Suprapubic skin (tissue), 4 donors: ENCODE measurements around the gene TMEM181. TPM values are rescaled to one million over a fixed set of nuclear protein-coding genes. Genes with fewer than 3 reads are reported as not detected.
"Not testable (repeated sequence)": the region's sequence is repeated elsewhere in the genome, so short reads cannot be mapped to it uniquely, and the experiment has no call there.

Source experiments
- DNase-seq, 2 donors: peaks; one replicate each; pipeline ENCODE4 v3.0.0-alpha.2; 2019; ENCODE audit warnings: low spot score in 2 of 2
- H3K27ac ChIP-seq: fragments of 200-600 bp; sonication (generic); one replicate; pipeline ENCODE4 v1.5.1; 2019
- H3K27me3 ChIP-seq: fragments of 200-600 bp; sonication (generic); one replicate; pipeline ENCODE4 v1.5.1; 2019
- H3K36me3 ChIP-seq: fragments of 200-600 bp; sonication (generic); one replicate; pipeline ENCODE4 v1.5.1; 2019
- H3K4me1 ChIP-seq: fragments of 200-600 bp; sonication (generic); one replicate; pipeline ENCODE4 v1.5.1; 2019
- H3K4me3 ChIP-seq: fragments of 200-600 bp; sonication (generic); one replicate; pipeline ENCODE4 v1.5.1; 2019; ENCODE audit warnings: mild to moderate bottlenecking
- H3K9me3 ChIP-seq: fragments of 200-600 bp; sonication (generic); one replicate; pipeline ENCODE4 v1.5.1; 2019
- EP300 ChIP-seq: sonication (generic); formaldehyde crosslinking; IDR thresholded peaks from one replicate; pipeline ENCODE4 v1.6.1; 2017; ENCODE audit warnings: antibody characterized with exemption
- POLR2A ChIP-seq, 2 donors: fragments of 450-650 bp; IDR thresholded peaks; one replicate each; pipeline ENCODE4 v1.6.1; 2017; ENCODE audit warnings: antibody characterized with exemption in 2 of 2, mild to moderate bottlenecking in 2 of 2, moderate library complexity in 2 of 2
- POLR2AphosphoS5 ChIP-seq, 3 donors: sonication (generic); formaldehyde crosslinking; IDR thresholded peaks; one replicate each; pipeline ENCODE4 v1.6.1; 2017; ENCODE audit warnings: antibody characterized with exemption in 3 of 3
- WGBS: methylation state at CpG from one replicate; pipeline ENCODE4 v1.1.5; 2018; 5-methylcytosine and 5-hydroxymethylcytosine counted together
- total RNA-seq, 4 donors: library from RNA; depleted of rRNA; stranded (reverse); fragments of >200 nt; gene quantifications; one replicate each; pipeline ENCODE4 v1.1.0, GENCODE V29; 2016
- TF ChIP-seq, protein P1 (sequence below), 2 donors: fragments of 200-600 bp in 1 of 2; fragments of 450-650 bp in 1 of 2; sonication (generic) in 1 of 2; IDR thresholded peaks; one replicate each; pipeline ENCODE4 v1.5.1; 2016 to 2019; ENCODE audit warnings: antibody characterized with exemption in 2 of 2, mild to moderate bottlenecking in 1 of 2, moderate library complexity in 1 of 2

The TMEM181 gene
- total RNA-seq, 4 donors from 2014 or later, result 17.5 to 24.7 (median 21.7) TPM

GRCh38 chr6:158674342-158675131 lies 114.6 kb downstream of the TMEM181 start:
- no peaks in the 10 kb centered on the region for H3K9me3 ChIP-seq
- H3K27me3 ChIP-seq, result no peaks in the 10 kb centered on the region
- 86% methylated on average over 14 of the region's 14 CpGs for WGBS
- TF ChIP-seq POLR2AphosphoS5 (IDR thresholded peaks at IDR 0.05), result no peak
- no peak for TF ChIP-seq EP300
- TF ChIP-seq POLR2A (IDR thresholded peaks at IDR 0.05), result no peak
- TF ChIP-seq, protein P1, sequence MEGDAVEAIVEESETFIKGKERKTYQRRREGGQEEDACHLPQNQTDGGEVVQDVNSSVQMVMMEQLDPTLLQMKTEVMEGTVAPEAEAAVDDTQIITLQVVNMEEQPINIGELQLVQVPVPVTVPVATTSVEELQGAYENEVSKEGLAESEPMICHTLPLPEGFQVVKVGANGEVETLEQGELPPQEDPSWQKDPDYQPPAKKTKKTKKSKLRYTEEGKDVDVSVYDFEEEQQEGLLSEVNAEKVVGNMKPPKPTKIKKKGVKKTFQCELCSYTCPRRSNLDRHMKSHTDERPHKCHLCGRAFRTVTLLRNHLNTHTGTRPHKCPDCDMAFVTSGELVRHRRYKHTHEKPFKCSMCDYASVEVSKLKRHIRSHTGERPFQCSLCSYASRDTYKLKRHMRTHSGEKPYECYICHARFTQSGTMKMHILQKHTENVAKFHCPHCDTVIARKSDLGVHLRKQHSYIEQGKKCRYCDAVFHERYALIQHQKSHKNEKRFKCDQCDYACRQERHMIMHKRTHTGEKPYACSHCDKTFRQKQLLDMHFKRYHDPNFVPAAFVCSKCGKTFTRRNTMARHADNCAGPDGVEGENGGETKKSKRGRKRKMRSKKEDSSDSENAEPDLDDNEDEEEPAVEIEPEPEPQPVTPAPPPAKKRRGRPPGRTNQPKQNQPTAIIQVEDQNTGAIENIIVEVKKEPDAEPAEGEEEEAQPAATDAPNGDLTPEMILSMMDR (IDR thresholded peaks at IDR 0.05), result no peak
- H3K4me1 ChIP-seq, result peaks cover 5% of the 10 kb centered on the region
- no peaks in the 10 kb centered on the region for H3K36me3 ChIP-seq
- no peak overlapping the region for H3K4me3 ChIP-seq
- no peak overlapping the region for H3K27ac ChIP-seq
- DNase-seq, result no peak

GRCh38 chr6:158677094-158677493 lies 117.2 kb downstream of the TMEM181 start:
- WGBS, result 97% methylated on average over 3 of the region's 3 CpGs
- not testable (repeated sequence) for H3K4me1 ChIP-seq, H3K27ac ChIP-seq, H3K36me3 ChIP-seq, H3K4me3 ChIP-seq, H3K27me3 ChIP-seq, DNase-seq, H3K9me3 ChIP-seq

GRCh38 chr6:158677906-158678578 lies 118.2 kb downstream of the TMEM181 start:
- Histone ChIP-seq H3K4me1 (peaks cover 2% of the 10 kb centered on the region), H3K36me3 (no peaks in the 10 kb centered on the region), H3K4me3 (no peak overlapping the region), H3K9me3 (no peaks in the 10 kb centered on the region), H3K27ac (no peak overlapping the region), H3K27me3 (no peaks in the 10 kb centered on the region)
- TF ChIP-seq, protein P1 (IDR thresholded peaks at IDR 0.05), result no peak
- TF ChIP-seq POLR2AphosphoS5 (IDR thresholded peaks at IDR 0.05) (no peak), POLR2A (IDR thresholded peaks at IDR 0.05) (no peak), EP300 (no peak)
- 74% methylated on average over 11 of the region's 11 CpGs for WGBS
- DNase-seq, result no peak

DNA sequence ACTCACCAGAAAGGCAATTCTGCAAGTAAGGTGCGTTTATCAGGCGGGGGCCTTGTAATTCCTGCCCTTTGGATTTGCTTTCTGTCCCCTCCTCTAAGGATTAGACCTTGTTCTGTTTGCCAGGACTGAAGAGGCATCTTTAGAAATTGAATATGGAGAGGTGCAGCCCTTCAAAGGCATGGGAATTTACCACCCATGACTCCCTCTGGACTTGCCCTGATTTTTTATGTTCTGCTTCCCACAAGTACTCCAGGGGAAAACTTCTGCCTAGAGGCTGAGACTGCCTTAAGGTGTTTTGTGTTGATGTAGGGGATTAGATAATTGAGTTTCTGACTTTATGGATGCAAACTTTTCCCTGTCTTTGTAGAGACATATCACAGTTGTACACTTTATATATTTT lies 120.1 kb downstream of the TMEM181 start:
- no peak for DNase-seq
- Histone ChIP-seq H3K4me3 (no peak overlapping the region), H3K9me3 (no peaks in the 10 kb centered on the region), H3K36me3 (no peaks in the 10 kb centered on the region), H3K27ac (no peak overlapping the region), H3K4me1 (peaks cover 2% of the 10 kb centered on the region), H3K27me3 (no peaks in the 10 kb centered on the region)
- TF ChIP-seq EP300 (no peak), POLR2A (IDR thresholded peaks at IDR 0.05) (no peak), POLR2AphosphoS5 (IDR thresholded peaks at IDR 0.05) (no peak)
- TF ChIP-seq, protein P1 (IDR thresholded peaks at IDR 0.05), result no peak
- 86% methylated on average over 2 of the region's 2 CpGs for WGBS

DNA sequence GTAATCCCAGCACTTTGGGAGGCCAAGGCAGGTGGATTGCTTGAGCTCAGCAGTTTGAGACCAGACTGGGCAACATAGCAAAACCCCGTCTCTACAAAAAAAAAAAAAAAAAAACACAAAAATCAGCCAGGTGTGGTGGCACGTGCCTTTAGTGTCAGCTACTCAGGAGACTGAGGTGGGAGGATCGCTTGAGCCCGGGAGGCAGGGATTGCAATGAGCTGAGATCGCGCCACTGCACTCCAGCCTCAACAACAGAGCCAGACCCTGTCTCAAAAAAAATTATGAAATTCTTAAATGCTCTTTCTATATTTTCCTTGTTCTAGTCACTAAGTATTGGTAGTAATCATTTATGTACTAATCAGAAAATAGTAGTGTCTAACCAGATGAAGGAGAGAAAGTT lies 120.6 kb downstream of the TMEM181 start:
- WGBS, result 83% methylated on average over 6 of the region's 6 CpGs
- H3K4me3 ChIP-seq, result no peak overlapping the region
- H3K9me3 ChIP-seq, result no peaks in the 10 kb centered on the region
- H3K36me3 ChIP-seq, result no peaks in the 10 kb centered on the region
- no peak for DNase-seq
- no peaks in the 10 kb centered on the region for H3K27me3 ChIP-seq
- TF ChIP-seq, protein P1 (IDR thresholded peaks at IDR 0.05), result no peak
- no peak for TF ChIP-seq EP300
- H3K4me1 ChIP-seq, result peaks cover 2% of the 10 kb centered on the region
- H3K27ac ChIP-seq, result no peak overlapping the region
